Neuronal stem cell (in vitro differentiated cells): ENCODE data around the gene ALG1L2.
"Not testable (repeated sequence)": the region's sequence is repeated elsewhere in the genome, so short reads cannot be mapped to it uniquely, and the experiment has no call there.

Experiments
- DNase-seq: peaks from one replicate; pipeline ENCODE4 v3.0.0-alpha.2; 2013; ENCODE audit warnings: low spot score
- H2AFZ ChIP-seq: one replicate; pipeline ENCODE4 v1.6.1; 2013; ENCODE audit warnings: mild to moderate bottlenecking, low read length, inconsistent platforms
- H2AK5ac ChIP-seq: 2 replicates; pipeline ENCODE4 v1.6.1; 2013; ENCODE audit warnings: low read depth, mild to moderate bottlenecking, inconsistent platforms, low read length, moderate library complexity, mixed read lengths
- H2BK120ac ChIP-seq: 2 replicates; pipeline ENCODE4 v1.6.1; 2013; ENCODE audit warnings: low read depth, mild to moderate bottlenecking, inconsistent platforms, low read length, moderate library complexity, mixed read lengths
- H2BK12ac ChIP-seq: one replicate; pipeline ENCODE4 v1.6.1; 2013; ENCODE audit warnings: low read length, inconsistent platforms
- H2BK15ac ChIP-seq: 2 replicates; pipeline ENCODE4 v1.6.1; 2013; ENCODE audit warnings: mild to moderate bottlenecking, low read length, inconsistent platforms, mixed read lengths
- H2BK5ac ChIP-seq: one replicate; pipeline ENCODE4 v1.6.1; 2013; ENCODE audit warnings: inconsistent platforms, mild to moderate bottlenecking, low read length, moderate library complexity
- H3K14ac ChIP-seq: one replicate; pipeline ENCODE4 v1.6.1; 2013; ENCODE audit warnings: low read length, inconsistent platforms
- H3K18ac ChIP-seq: 2 replicates; pipeline ENCODE4 v1.6.1; 2013; ENCODE audit warnings: low read length, inconsistent platforms
- H3K23ac ChIP-seq: 2 replicates; pipeline ENCODE4 v1.6.1; 2013; ENCODE audit warnings: low read depth, mild to moderate bottlenecking, mixed read lengths, low read length, inconsistent platforms; ENCODE audit not compliant: poor library complexity
- H3K27ac ChIP-seq: replicated peaks from 3 replicates; pipeline ENCODE4 v1.5.1; 2013; ENCODE audit warnings: low read length, inconsistent platforms
- H3K27me3 ChIP-seq, 3 experiments: 2 replicates each; pipeline ENCODE4 v1.6.1; 2013; ENCODE audit warnings: low read length in 3 of 3, mild to moderate bottlenecking in 2 of 3, inconsistent platforms in 1 of 3, low read depth in 1 of 3, mixed read lengths in 1 of 3, moderate library complexity in 1 of 3; ENCODE audit not compliant: control insufficient read depth in 3 of 3, insufficient read depth in 3 of 3
- H3K36me3 ChIP-seq, 2 donors: replicated peaks in 1 of 2; 2 replicates each; pipeline ENCODE4 v1.6.1; 2013; ENCODE audit warnings: low read length in 2 of 2; ENCODE audit not compliant: control insufficient read depth in 2 of 2, insufficient read depth in 2 of 2
- H3K4ac ChIP-seq: 2 replicates; pipeline ENCODE4 v1.6.1; 2013; ENCODE audit warnings: inconsistent platforms, mild to moderate bottlenecking, low read length, moderate library complexity
- H3K4me1 ChIP-seq, 2 donors: 1 replicate in 1 of 2; 2 replicates in 1 of 2; pipeline ENCODE4 v1.6.1; 2013; ENCODE audit warnings: low read length in 2 of 2, low read depth in 1 of 2; ENCODE audit not compliant: control insufficient read depth in 2 of 2, insufficient read depth in 1 of 2
- H3K4me2 ChIP-seq: one replicate; pipeline ENCODE4 v1.6.1; 2013; ENCODE audit warnings: mild to moderate bottlenecking, low read length, inconsistent platforms; ENCODE audit not compliant: insufficient read depth, poor library complexity, severe bottlenecking
- H3K4me3 ChIP-seq, 2 donors: 2 replicates each; pipeline ENCODE4 v1.5.1; 2013; ENCODE audit warnings: low read length in 2 of 2, mild to moderate bottlenecking in 2 of 2, inconsistent platforms in 1 of 2, moderate library complexity in 1 of 2
- H3K79me1 ChIP-seq: one replicate; pipeline ENCODE4 v1.6.1; 2013; ENCODE audit warnings: low read depth, mild to moderate bottlenecking, inconsistent platforms, low read length, moderate library complexity
- H3K9ac ChIP-seq: one replicate; pipeline ENCODE4 v1.6.1; 2013; ENCODE audit warnings: mild to moderate bottlenecking, low read depth, low read length, inconsistent platforms; ENCODE audit not compliant: poor library complexity
- H3K9me3 ChIP-seq, 2 donors: replicated peaks in 1 of 2; 2 replicates each; pipeline versions ENCODE3 to v1.6.1; 2013; ENCODE audit warnings: low read length in 2 of 2, mild to moderate bottlenecking in 2 of 2, inconsistent platforms in 1 of 2, low read depth in 1 of 2, mixed read lengths in 1 of 2, moderate library complexity in 1 of 2; ENCODE audit not compliant: control insufficient read depth in 2 of 2, insufficient read depth in 1 of 2
- H4K8ac ChIP-seq: one replicate; pipeline ENCODE4 v1.6.1; 2013; ENCODE audit warnings: low read depth, mild to moderate bottlenecking, inconsistent platforms, low read length, moderate library complexity
- H4K91ac ChIP-seq: one replicate; pipeline ENCODE4 v1.6.1; 2013; ENCODE audit warnings: low read length, low read depth, mild to moderate bottlenecking, inconsistent platforms; ENCODE audit not compliant: poor library complexity
- WGBS, 2 donors: extraction: QIAGEN DNeasy Blood & Tissue Kit; methylation state at CpG; one replicate each; pipeline ENCODE4 v1.1.7; 2013; ENCODE audit warnings: missing lambda C conversion rate in 2 of 2, mixed read lengths in 1 of 2; ENCODE audit not compliant: insufficient read length in 2 of 2, insufficient replicate concordance in 1 of 2; ENCODE audit errors: extremely low coverage in 2 of 2; 5-methylcytosine and 5-hydroxymethylcytosine counted together

The ALG1L2 gene

DNA sequence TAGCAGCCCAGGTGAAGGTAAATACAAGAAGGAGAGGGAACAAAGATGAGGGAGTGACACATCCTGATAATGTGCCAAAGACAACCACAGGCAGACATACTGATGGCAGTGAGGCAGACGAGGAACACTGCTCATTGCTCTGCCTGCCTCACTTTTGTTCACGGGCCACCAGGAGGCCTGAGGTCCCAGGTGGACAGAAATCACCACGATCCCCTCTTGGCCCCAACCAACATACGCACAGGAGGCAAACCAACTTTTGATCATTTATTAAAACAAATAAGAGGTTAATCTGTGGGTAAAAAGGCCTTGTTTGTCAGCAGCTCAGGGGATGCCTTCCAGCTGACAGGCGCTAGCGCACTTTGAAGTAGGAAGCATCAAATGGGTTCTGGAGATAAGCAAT, 4.2 kb downstream of the ALG1L2 start:
- Histone ChIP-seq H3K4me3 (no peak overlapping the region), H2BK12ac (no peak overlapping the region), H3K36me3 (no peaks in the 10 kb centered on the region), H4K8ac (no peak overlapping the region), H3K4ac (no peak overlapping the region), H3K14ac (no peak overlapping the region), H2AK5ac (no peak overlapping the region), H2BK5ac (no peak overlapping the region), H3K18ac (no peak overlapping the region), H3K27ac (no peak overlapping the region), H3K4me1 (no peaks in the 10 kb centered on the region), H2BK15ac (no peak overlapping the region), H4K91ac (no peak overlapping the region), H3K27me3 (no peaks in the 10 kb centered on the region), H3K9ac (no peak overlapping the region), H3K79me1 (no peaks in the 10 kb centered on the region), H2BK120ac (no peak overlapping the region), H3K9me3 (no peaks in the 10 kb centered on the region), H3K23ac (no peak overlapping the region), H3K4me2 (no peak overlapping the region), H2AFZ (no peak overlapping the region)
- WGBS, 2 donors, result no CpG with 5 or more reads among the region's 6 CpGs
- no peak for DNase-seq

DNA sequence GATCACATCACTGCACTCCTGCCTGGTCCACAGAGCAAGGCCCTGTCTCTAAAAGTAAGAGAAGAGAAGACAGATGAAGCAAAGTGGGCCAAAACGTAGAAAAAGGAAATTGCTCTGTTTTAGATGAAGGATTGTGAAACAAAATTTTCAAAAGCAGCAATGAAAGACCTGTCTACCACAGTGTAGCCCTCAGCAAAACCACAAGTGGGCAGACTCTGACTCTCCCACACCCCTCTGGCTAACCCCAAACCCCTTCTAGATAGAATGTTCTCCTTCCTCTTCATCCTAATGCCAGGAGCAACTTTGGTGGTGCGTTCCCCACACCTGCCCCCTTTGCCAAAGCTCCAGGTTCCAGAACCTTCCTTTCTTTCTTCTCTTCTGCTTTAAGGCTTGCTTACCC, 5.0 kb downstream of the ALG1L2 start:
- H3K27ac ChIP-seq, H3K4me2 ChIP-seq, H3K4me3 ChIP-seq, H2BK120ac ChIP-seq, H3K36me3 ChIP-seq, H4K8ac ChIP-seq, H3K18ac ChIP-seq, H2BK5ac ChIP-seq, H3K4me1 ChIP-seq, H3K14ac ChIP-seq, H3K9me3 ChIP-seq, H2AFZ ChIP-seq, H3K23ac ChIP-seq, H3K9ac ChIP-seq, H3K27me3 ChIP-seq, H4K91ac ChIP-seq, DNase-seq, H2BK12ac ChIP-seq, H2BK15ac ChIP-seq, H3K4ac ChIP-seq, H2AK5ac ChIP-seq, H3K79me1 ChIP-seq: not testable (repeated sequence)
- no CpG with 5 or more reads among the region's 2 CpGs for WGBS, 2 donors

DNA sequence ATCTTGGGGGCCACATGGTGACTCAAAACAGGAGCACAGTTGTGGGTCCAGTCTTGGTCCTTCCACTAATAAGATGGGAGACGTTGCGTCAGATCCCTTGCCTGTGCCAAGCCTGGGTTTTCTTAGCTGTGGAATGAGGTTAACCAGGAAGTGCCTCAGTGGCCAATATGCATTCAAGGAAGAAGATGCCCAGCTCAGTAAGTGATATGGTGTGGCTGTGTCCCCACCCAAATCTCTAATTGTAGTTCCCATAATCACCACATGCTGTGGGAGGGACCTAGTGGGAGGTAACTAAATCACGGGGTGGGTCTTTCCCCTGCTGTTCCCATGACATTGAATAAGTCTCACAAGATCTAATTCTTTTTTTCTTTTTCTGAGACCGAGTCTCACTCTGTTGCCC, 6.4 kb downstream of the ALG1L2 start:
- Histone ChIP-seq H3K23ac (no peak overlapping the region), H3K27me3 (no peaks in the 10 kb centered on the region), H2AK5ac (no peak overlapping the region), H3K9me3 (no peaks in the 10 kb centered on the region), H3K4me1 (no peaks in the 10 kb centered on the region), H2AFZ (no peak overlapping the region), H3K14ac (no peak overlapping the region), H2BK120ac (no peak overlapping the region), H3K79me1 (no peaks in the 10 kb centered on the region), H3K4me2 (no peak overlapping the region), H3K18ac (no peak overlapping the region), H3K27ac (no peak overlapping the region), H3K4ac (no peak overlapping the region), H4K8ac (no peak overlapping the region), H3K36me3 (no peaks in the 10 kb centered on the region), H3K4me3 (no peak overlapping the region), H2BK5ac (no peak overlapping the region), H3K9ac (no peak overlapping the region), H2BK12ac (no peak overlapping the region), H2BK15ac (no peak overlapping the region), H4K91ac (no peak overlapping the region)
- DNase-seq, result no peak
- no CpG with 5 or more reads among the region's 4 CpGs for WGBS, 2 donors

DNA sequence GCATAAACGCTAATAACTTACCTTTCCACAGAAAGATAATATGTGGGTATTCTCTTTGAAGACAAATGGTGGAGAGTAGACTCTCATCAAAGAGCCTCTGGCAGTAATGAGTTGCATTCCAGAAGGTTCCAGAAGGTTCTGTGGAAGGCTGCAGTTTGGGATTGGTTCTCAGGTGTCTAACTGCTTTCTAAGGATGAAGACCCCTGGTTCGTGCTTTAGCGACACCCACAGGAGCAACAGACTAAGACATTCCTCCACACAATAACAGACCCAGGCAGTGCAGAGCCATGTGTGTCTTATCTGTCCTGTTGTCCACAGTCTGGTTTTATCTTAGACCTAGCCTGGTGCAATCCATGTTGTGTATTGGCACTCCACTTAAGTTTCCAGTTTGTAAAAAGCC, 9.1 kb downstream of the ALG1L2 start:
- no CpG with 5 or more reads among the region's 3 CpGs for WGBS, 2 donors
- not testable (repeated sequence) for H4K8ac ChIP-seq, H2BK12ac ChIP-seq, H2BK120ac ChIP-seq, H2BK5ac ChIP-seq, DNase-seq, H3K18ac ChIP-seq, H2BK15ac ChIP-seq, H3K14ac ChIP-seq, H3K36me3 ChIP-seq, H2AK5ac ChIP-seq, H3K4me3 ChIP-seq, H3K4me1 ChIP-seq, H2AFZ ChIP-seq, H3K27me3 ChIP-seq, H3K4me2 ChIP-seq, H3K79me1 ChIP-seq, H3K23ac ChIP-seq, H3K27ac ChIP-seq, H3K9ac ChIP-seq, H4K91ac ChIP-seq, H3K4ac ChIP-seq, H3K9me3 ChIP-seq
